Smooth muscle cell (in vitro differentiated cells): Measurements from ENCODE around the gene PSMG3. TPM values are rescaled to one million over a fixed set of nuclear protein-coding genes. Genes with fewer than 3 reads are reported as not detected.

Experiments
- DNase-seq: peaks from one replicate; lab custom pipeline; 2025; ENCODE audit not compliant: unreplicated experiment; lab: John Stamatoyannopoulos, UW
- H2AFZ ChIP-seq: fragments of 200-600 bp; sonication (generic); 2 replicates; pipeline ENCODE4 v1.6.0; 2016; ENCODE audit warnings: antibody characterized with exemption, low read depth, mild to moderate bottlenecking
- H3F3A ChIP-seq: fragments of 200-600 bp; sonication (generic); 2 replicates; pipeline ENCODE4 v1.6.0; 2017; ENCODE audit warnings: antibody characterized with exemption, low read depth
- H3K27ac ChIP-seq: fragments of 200-600 bp; sonication (generic); 2 replicates; pipeline ENCODE4 v1.5.1; 2016; ENCODE audit warnings: low read depth, mild to moderate bottlenecking
- H3K27me3 ChIP-seq: fragments of 200-600 bp; sonication (generic); 2 replicates; pipeline ENCODE4 v1.6.1; 2016; ENCODE audit warnings: low read depth, mild to moderate bottlenecking
- H3K36me3 ChIP-seq: fragments of 200-600 bp; sonication (generic); 2 replicates; pipeline ENCODE4 v1.5.1; 2016; ENCODE audit warnings: low read depth
- H3K4me1 ChIP-seq: fragments of 200-600 bp; sonication (generic); 2 replicates; pipeline ENCODE4 v1.5.1; 2016; ENCODE audit warnings: low read depth
- H3K4me2 ChIP-seq: fragments of 200-600 bp; sonication (generic); 2 replicates; pipeline ENCODE4 v1.6.0; 2016; ENCODE audit warnings: mild to moderate bottlenecking
- H3K4me3 ChIP-seq: fragments of 200-600 bp; sonication (generic); 2 replicates; pipeline ENCODE4 v1.5.1; 2016; ENCODE audit warnings: mild to moderate bottlenecking
- H3K79me2 ChIP-seq: fragments of 200-600 bp; sonication (generic); 2 replicates; pipeline ENCODE4 v1.6.0; 2016; ENCODE audit warnings: low read depth, mild to moderate bottlenecking
- H3K9ac ChIP-seq: fragments of 200-600 bp; sonication (generic); 2 replicates; pipeline ENCODE4 v1.6.0; 2016; ENCODE audit warnings: low read depth
- H3K9me3 ChIP-seq: fragments of 200-600 bp; sonication (generic); replicated peaks from 2 replicates; pipeline ENCODE4 v1.5.1; 2016; ENCODE audit warnings: low read depth
- H4K20me1 ChIP-seq: fragments of 200-600 bp; sonication (generic); 2 replicates; pipeline ENCODE4 v1.6.0; 2016; ENCODE audit warnings: low read depth
- WGBS: methylation state at CpG from one replicate; pipeline ENCODE4 v1.1.7; 2016; ENCODE audit warnings: low lambda C conversion rate; 5-methylcytosine and 5-hydroxymethylcytosine counted together
- polyA plus RNA-seq: library from polyadenylated mRNA; unstranded; fragments of >200 nt; fragmentation: Nextera tagmentation; extraction: Ambion mirVana; gene quantifications from 2 replicates; pipeline ENCODE4 v1.2.1, GENCODE V29; 2016
- total RNA-seq: library from RNA; depleted of rRNA; stranded (reverse); fragments of >200 nt; gene quantifications from 2 replicates; pipeline ENCODE4 v1.2.3, GENCODE V29; 2014
- TF ChIP-seq, protein P1 (sequence below): fragments of 200-600 bp; sonication (generic); IDR thresholded peaks from 2 replicates; pipeline ENCODE4 v1.5.1; 2017; ENCODE audit warnings: borderline replicate concordance, mild to moderate bottlenecking, antibody characterized with exemption; ENCODE audit not compliant: insufficient read depth, poor library complexity, severe bottlenecking

PSMG3 gene
- total and polyA plus RNA-seq, 2 experiments from 2014 or later, result 24.5 to 45.3 TPM

DNA sequence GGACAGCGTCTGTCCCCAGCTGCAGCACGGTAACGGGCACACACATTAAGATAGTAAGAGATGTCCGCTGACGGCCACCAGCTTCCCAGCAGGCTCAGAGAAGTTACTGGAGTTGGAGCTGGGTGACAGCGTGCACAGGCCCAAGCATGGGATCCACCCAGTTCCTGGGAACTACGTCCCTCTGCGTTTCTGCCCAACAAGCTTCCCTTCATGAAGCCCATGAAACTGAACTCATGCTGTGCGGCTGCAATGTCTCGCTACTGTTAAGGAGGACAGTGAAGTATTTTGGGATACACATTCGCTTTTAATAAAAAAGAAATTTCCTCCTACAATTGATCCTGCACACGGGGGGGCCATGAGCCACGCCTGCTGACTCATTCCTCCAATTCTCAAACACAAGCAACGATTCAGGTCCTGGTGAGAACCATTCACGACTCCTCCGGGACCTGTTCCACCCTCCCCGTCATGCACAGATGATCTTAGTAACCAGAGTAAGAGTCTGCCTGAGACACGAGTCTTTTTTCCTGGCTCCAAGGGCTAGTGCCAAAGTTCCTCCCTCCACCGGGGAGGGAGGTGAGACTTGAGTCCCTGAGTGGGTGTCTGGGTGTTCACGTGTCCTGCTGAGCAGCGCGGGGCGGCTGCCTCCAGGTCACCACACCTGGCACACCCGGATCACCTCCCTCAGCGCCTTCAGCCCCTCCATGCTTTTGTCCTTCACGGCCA, 2.6 kb downstream of the PSMG3 start:
- Histone ChIP-seq H3K79me2 (peaks cover 10% of the 10 kb centered on the region), H3K4me1 (peaks cover 17% of the 10 kb centered on the region), H3K36me3 (no peaks in the 10 kb centered on the region), H4K20me1 (no peaks in the 10 kb centered on the region), H3K4me2 (peak overlapping the region; percentile 88), H3K27ac (peak overlapping the region; percentile 87), H3F3A (peaks cover 22% of the 10 kb centered on the region), H3K9me3 (no peaks in the 10 kb centered on the region), H2AFZ (no peak overlapping the region), H3K9ac (peak overlapping the region; percentile 64), H3K27me3 (no peaks in the 10 kb centered on the region), H3K4me3 (no peak overlapping the region)
- DNase-seq, result no peak
- TF ChIP-seq, protein P1, sequence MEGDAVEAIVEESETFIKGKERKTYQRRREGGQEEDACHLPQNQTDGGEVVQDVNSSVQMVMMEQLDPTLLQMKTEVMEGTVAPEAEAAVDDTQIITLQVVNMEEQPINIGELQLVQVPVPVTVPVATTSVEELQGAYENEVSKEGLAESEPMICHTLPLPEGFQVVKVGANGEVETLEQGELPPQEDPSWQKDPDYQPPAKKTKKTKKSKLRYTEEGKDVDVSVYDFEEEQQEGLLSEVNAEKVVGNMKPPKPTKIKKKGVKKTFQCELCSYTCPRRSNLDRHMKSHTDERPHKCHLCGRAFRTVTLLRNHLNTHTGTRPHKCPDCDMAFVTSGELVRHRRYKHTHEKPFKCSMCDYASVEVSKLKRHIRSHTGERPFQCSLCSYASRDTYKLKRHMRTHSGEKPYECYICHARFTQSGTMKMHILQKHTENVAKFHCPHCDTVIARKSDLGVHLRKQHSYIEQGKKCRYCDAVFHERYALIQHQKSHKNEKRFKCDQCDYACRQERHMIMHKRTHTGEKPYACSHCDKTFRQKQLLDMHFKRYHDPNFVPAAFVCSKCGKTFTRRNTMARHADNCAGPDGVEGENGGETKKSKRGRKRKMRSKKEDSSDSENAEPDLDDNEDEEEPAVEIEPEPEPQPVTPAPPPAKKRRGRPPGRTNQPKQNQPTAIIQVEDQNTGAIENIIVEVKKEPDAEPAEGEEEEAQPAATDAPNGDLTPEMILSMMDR, result no peak
- 67% methylated on average over 26 of the region's 26 CpGs for WGBS

DNA sequence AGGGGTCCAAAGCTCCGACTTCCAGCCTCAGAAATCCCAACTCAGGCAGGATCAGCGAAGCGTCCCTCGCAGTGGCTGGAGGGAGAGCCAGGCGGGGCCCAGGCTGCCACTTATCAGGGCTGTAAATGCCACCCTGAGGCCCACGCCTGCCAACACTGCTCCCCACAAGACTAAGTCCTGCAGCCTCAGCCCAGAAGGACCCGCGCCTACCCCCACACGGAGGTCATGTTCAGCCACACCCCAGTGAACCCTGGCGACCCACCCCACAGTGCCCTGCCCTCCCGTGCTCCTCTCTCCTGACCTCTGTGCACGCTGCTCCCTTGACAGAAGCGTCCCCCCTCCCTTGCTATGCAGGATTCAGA, 3.2 kb downstream of the PSMG3 start:
- H3K9ac ChIP-seq, result no peak overlapping the region
- no peaks in the 10 kb centered on the region for H3K27me3 ChIP-seq
- no peak overlapping the region for H3K4me3 ChIP-seq
- H3K4me1 ChIP-seq, result peaks cover 17% of the 10 kb centered on the region
- H3K79me2 ChIP-seq, result peaks cover 10% of the 10 kb centered on the region
- H4K20me1 ChIP-seq, result no peaks in the 10 kb centered on the region
- peak overlapping the region; percentile 88 for H3K4me2 ChIP-seq
- H3K36me3 ChIP-seq, result no peaks in the 10 kb centered on the region
- DNase-seq, result no peak
- no peaks in the 10 kb centered on the region for H3K9me3 ChIP-seq
- peak overlapping the region; percentile 87 for H3K27ac ChIP-seq
- WGBS, result 48% methylated on average over 9 of the region's 13 CpGs
- peaks cover 21% of the 10 kb centered on the region for H3F3A ChIP-seq
- TF ChIP-seq, protein P1, result no peak
- no peak overlapping the region for H2AFZ ChIP-seq

DNA sequence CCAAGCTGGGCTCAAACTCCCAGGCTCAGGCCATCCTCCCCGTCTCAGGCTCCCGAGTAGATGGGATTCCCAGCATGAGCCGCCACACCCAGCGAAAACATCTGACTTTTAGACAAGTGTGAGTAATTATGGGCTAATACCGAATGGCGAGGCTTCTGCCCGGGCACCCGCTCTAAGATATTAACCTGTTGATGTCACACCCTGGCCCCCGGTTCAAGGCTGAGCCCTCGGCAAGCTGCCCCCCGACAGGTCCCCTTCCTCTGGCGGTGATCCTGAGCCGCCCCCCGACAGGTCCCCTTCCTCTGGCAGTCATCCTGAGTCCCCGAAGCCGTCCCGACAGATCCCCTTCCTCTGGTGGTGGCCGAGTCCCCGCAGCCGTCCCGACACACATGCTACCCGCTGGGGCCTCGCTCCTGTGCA, 5.2 kb downstream of the PSMG3 start:
- no peaks in the 10 kb centered on the region for H4K20me1 ChIP-seq
- TF ChIP-seq, protein P1, result no peak
- H3K4me3 ChIP-seq, result no peak overlapping the region
- peaks cover 10% of the 10 kb centered on the region for H3K79me2 ChIP-seq
- no peak overlapping the region for H3K9ac ChIP-seq
- no peaks in the 10 kb centered on the region for H3K27me3 ChIP-seq
- DNase-seq, result no peak
- no peak overlapping the region for H3K27ac ChIP-seq
- no peaks in the 10 kb centered on the region for H3K9me3 ChIP-seq
- H3K36me3 ChIP-seq, result no peaks in the 10 kb centered on the region
- WGBS, result 85% methylated on average over 23 of the region's 23 CpGs
- no peak overlapping the region for H3K4me2 ChIP-seq
- peaks cover 21% of the 10 kb centered on the region for H3F3A ChIP-seq
- peaks cover 12% of the 10 kb centered on the region for H3K4me1 ChIP-seq
- no peak overlapping the region for H2AFZ ChIP-seq

DNA sequence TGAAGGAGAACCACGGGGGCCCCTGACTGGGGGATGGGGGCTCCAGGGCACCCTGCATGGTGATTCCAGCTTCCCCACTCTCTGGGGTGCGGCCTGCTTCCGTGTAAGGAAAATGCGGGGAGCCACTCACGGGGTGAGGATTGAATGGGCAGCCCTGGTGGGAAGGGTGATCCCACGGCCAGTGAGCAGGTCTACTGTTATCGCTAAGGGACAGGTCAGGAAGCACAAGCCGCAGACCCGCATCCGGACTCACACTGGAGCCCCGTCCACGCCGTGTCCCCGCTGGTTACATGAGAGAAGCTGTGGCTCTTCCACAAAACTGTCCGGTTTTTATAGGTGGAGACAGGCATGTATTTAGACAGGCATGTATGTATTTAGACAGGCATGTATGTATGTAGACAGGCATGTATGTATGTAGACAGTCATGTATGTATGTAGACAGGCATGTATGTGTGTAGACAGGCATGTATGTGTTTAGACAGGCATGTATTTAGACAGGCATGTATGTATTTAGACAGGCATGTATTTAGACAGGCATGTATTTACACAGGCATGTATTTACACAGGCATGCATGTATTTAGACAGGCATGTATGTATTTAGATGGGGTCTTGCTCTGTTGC, 5.7 kb downstream of the PSMG3 start:
- Histone ChIP-seq H2AFZ (no peak overlapping the region), H3K4me2 (no peak overlapping the region)

More for the DNA sequence above, 5.7 kb downstream of the PSMG3 start:
- H3K4me1 ChIP-seq, result peaks cover 12% of the 10 kb centered on the region
- H3K79me2 ChIP-seq, result peaks cover 6% of the 10 kb centered on the region
- no peak for DNase-seq
- no peak overlapping the region for H3K9ac ChIP-seq
- no peaks in the 10 kb centered on the region for H3K9me3 ChIP-seq
- H3K27ac ChIP-seq, result no peak overlapping the region
- no peak overlapping the region for H3K4me3 ChIP-seq
- H4K20me1 ChIP-seq, result no peaks in the 10 kb centered on the region
- WGBS, result 95% methylated on average over 15 of the region's 15 CpGs
- no peaks in the 10 kb centered on the region for H3K36me3 ChIP-seq
- no peaks in the 10 kb centered on the region for H3K27me3 ChIP-seq
- TF ChIP-seq, protein P1, result no peak
- peaks cover 21% of the 10 kb centered on the region for H3F3A ChIP-seq
